ENCODE measurements around the gene CCDC149. TPM values are rescaled to one million over a fixed set of nuclear protein-coding genes. Genes with fewer than 3 reads are reported as not detected.

CCDC149 gene
- total RNA-seq, 2 donors from 2014 or later, result 4.9 to 5.5 TPM

DNA sequence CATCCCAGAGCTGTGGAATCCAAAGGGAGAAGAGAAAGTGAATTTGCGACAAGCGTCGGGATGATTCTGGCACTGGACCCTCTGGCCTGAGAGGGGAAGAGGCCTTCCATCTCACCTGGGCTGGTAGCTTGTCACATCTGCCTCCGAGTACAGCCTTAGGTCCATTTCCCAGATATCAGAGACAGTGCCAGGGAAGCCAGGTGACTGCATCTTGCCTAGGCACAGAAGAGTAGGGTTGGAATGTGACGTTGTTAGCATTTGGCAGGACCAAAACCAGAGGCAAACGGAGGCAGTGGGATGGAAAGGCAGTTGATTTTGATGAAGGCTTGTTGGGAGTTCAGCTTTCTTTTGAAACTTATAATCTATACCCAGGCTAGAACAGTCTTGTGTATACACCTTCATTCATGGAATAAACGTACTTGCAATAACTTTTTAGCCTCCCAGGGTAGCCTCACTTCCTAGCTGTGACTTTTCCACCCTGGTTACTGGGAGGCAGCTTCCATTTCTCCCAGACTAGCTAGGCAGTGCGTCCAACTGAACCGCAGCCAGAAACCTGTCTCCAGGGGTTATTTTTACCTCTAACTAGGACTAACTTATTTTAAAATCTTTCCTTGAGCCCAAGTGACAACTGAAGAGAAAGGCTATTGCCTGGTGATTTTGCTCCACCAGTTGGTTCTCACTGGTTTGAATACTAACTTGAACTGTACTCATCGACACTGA, 111.5 kb downstream of the CCDC149 start:
- H3K27ac ChIP-seq (ENCODE audit: low read depth, low read length), result no peak overlapping the region
- WGBS, 2 experiments (ENCODE audit: insufficient coverage in 1 of 2, insufficient read length in 1 of 2), result 89 to 92% methylated on average over 4 to 10 of the region's 10 CpGs
- peaks cover 35% of the 10 kb centered on the region for H3K4me1 Mint-ChIP-seq
- no peak overlapping the region for H3K27ac Mint-ChIP-seq
- no peak for DNase-seq
- peaks cover 70% of the 10 kb centered on the region for H3K27me3 ChIP-seq (ENCODE audit: control insufficient read depth, insufficient read depth, low read length, poor library complexity, severe bottlenecking)
- H3K36me3 ChIP-seq (ENCODE audit: control insufficient read depth, insufficient read depth, low read length), result no peaks in the 10 kb centered on the region
- no peaks in the 10 kb centered on the region for H3K9me3 Mint-ChIP-seq
- H3K4me3 Mint-ChIP-seq, result peak overlapping the region; percentile 43
- peaks cover 96% of the 10 kb centered on the region for H3K27me3 Mint-ChIP-seq (ENCODE audit: insufficient read depth)
- no peak overlapping the region for H3K4me3 ChIP-seq (ENCODE audit: low read length)
- H3K9me3 ChIP-seq (ENCODE audit: control insufficient read depth, low read length), result no peaks in the 10 kb centered on the region
- no peaks in the 10 kb centered on the region for H3K4me1 ChIP-seq (ENCODE audit: control insufficient read depth, insufficient read depth, low read length)
- H3K36me3 Mint-ChIP-seq (ENCODE audit: low read depth), result no peaks in the 10 kb centered on the region
- H3K9ac ChIP-seq (ENCODE audit: extremely low read depth, low read length, poor library complexity, severe bottlenecking), result no peak overlapping the region
- TF ChIP-seq, protein P1, sequence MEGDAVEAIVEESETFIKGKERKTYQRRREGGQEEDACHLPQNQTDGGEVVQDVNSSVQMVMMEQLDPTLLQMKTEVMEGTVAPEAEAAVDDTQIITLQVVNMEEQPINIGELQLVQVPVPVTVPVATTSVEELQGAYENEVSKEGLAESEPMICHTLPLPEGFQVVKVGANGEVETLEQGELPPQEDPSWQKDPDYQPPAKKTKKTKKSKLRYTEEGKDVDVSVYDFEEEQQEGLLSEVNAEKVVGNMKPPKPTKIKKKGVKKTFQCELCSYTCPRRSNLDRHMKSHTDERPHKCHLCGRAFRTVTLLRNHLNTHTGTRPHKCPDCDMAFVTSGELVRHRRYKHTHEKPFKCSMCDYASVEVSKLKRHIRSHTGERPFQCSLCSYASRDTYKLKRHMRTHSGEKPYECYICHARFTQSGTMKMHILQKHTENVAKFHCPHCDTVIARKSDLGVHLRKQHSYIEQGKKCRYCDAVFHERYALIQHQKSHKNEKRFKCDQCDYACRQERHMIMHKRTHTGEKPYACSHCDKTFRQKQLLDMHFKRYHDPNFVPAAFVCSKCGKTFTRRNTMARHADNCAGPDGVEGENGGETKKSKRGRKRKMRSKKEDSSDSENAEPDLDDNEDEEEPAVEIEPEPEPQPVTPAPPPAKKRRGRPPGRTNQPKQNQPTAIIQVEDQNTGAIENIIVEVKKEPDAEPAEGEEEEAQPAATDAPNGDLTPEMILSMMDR (conservative IDR thresholded peaks at IDR 0.05), result no peak

DNA sequence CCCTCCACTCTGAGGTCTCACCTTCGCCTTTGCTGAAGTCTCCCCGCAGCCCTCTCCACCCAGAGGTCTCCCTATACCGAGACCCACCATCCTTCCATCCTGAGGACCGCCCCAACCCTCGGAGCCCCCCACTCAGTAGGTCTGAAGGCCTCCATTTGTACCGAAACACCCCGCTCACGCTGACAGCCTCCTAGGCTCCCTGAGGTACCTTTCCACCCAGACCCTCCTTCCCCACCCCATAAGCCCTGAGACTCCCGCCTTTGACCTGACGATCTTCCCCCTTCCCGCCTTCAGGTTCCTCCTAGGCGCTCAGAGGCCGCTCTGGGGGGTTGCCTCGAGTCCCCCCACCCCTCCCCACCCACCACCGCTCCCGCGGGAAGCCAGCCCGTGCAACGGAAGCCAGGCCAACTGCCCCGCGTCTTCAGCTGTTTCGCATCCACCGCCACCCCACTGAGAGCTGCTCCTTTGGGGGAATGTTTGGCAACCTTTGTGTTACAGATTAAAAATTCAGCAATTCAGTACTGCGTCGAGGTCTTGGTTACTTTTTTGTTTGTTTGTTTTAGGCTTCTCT, 112.4 kb downstream of the CCDC149 start:
- peak; percentile 75 for DNase-seq
- no peak overlapping the region for H3K27ac ChIP-seq (ENCODE audit: low read depth, low read length)
- H3K27me3 ChIP-seq (ENCODE audit: control insufficient read depth, insufficient read depth, low read length, poor library complexity, severe bottlenecking), result peaks cover 70% of the 10 kb centered on the region
- peak overlapping the region; percentile 20 for H3K4me3 ChIP-seq (ENCODE audit: low read length)
- peaks cover 31% of the 10 kb centered on the region for H3K4me1 Mint-ChIP-seq
- peaks cover 8% of the 10 kb centered on the region for H3K4me1 ChIP-seq (ENCODE audit: control insufficient read depth, insufficient read depth, low read length)
- H3K27me3 Mint-ChIP-seq (ENCODE audit: insufficient read depth), result peaks cover 97% of the 10 kb centered on the region
- TF ChIP-seq, protein P1 (conservative IDR thresholded peaks at IDR 0.05), result no peak
- H3K36me3 Mint-ChIP-seq (ENCODE audit: low read depth), result no peaks in the 10 kb centered on the region
- H3K9ac ChIP-seq (ENCODE audit: extremely low read depth, low read length, poor library complexity, severe bottlenecking), result no peak overlapping the region
- peak overlapping the region; percentile 43 for H3K4me3 Mint-ChIP-seq
- WGBS, 2 experiments (ENCODE audit: insufficient coverage in 1 of 2, insufficient read length in 1 of 2), result 10 to 20% methylated on average over 7 to 25 of the region's 25 CpGs
- H3K9me3 ChIP-seq (ENCODE audit: control insufficient read depth, low read length), result no peaks in the 10 kb centered on the region
- H3K9me3 Mint-ChIP-seq, result no peaks in the 10 kb centered on the region
- H3K27ac Mint-ChIP-seq, result no peak overlapping the region
- H3K36me3 ChIP-seq (ENCODE audit: control insufficient read depth, insufficient read depth, low read length), result no peaks in the 10 kb centered on the region

DNA sequence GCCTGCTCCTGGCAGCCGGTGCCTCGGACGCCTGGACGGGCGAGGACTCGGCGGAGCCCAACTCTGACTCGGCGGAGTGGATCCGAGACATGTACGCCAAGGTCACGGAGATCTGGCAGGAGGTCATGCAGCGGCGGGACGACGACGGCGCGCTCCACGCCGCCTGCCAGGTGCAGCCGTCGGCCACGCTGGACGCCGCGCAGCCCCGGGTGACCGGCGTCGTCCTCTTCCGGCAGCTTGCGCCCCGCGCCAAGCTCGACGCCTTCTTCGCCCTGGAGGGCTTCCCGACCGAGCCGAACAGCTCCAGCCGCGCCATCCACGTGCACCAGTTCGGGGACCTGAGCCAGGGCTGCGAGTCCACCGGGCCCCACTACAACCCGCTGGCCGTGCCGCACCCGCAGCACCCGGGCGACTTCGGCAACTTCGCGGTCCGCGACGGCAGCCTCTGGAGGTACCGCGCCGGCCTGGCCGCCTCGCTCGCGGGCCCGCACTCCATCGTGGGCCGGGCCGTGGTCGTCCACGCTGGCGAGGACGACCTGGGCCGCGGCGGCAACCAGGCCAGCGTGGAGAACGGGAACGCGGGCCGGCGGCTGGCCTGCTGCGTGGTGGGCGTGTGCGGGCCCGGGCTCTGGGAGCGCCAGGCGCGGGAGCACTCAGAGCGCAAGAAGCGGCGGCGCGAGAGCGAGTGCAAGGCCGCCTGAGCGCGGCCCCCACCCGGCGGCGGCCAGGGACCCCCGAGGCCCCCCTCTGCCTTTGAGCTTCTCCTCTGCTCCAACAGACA, 113.1 kb downstream of the CCDC149 start:
- Mint-ChIP-seq H3K36me3 (ENCODE audit: low read depth) (no peaks in the 10 kb centered on the region), H3K4me1 (peaks cover 34% of the 10 kb centered on the region), H3K9me3 (no peaks in the 10 kb centered on the region), H3K4me3 (peak overlapping the region; percentile 43), H3K27me3 (ENCODE audit: insufficient read depth) (peaks cover 97% of the 10 kb centered on the region), H3K27ac (no peak overlapping the region)
- Histone ChIP-seq H3K4me3 (ENCODE audit: low read length) (peak overlapping the region; percentile 20), H3K27me3 (ENCODE audit: control insufficient read depth, insufficient read depth, low read length, poor library complexity, severe bottlenecking) (peaks cover 70% of the 10 kb centered on the region), H3K36me3 (ENCODE audit: control insufficient read depth, insufficient read depth, low read length) (no peaks in the 10 kb centered on the region), H3K4me1 (ENCODE audit: control insufficient read depth, insufficient read depth, low read length) (peaks cover 14% of the 10 kb centered on the region), H3K9ac (ENCODE audit: extremely low read depth, low read length, poor library complexity, severe bottlenecking) (no peak overlapping the region), H3K9me3 (ENCODE audit: control insufficient read depth, low read length) (no peaks in the 10 kb centered on the region), H3K27ac (ENCODE audit: low read depth, low read length) (no peak overlapping the region)
- peak; percentile 66 for DNase-seq
- WGBS, 2 experiments (ENCODE audit: insufficient coverage in 1 of 2, insufficient read length in 1 of 2), result 53 to 74% methylated on average over 42 to 103 of the region's 103 CpGs
- TF ChIP-seq, protein P1 (conservative IDR thresholded peaks at IDR 0.05), result no peak
